Measurements from ENCODE around the gene CTTNBP2.

The CTTNBP2 gene

DNA sequence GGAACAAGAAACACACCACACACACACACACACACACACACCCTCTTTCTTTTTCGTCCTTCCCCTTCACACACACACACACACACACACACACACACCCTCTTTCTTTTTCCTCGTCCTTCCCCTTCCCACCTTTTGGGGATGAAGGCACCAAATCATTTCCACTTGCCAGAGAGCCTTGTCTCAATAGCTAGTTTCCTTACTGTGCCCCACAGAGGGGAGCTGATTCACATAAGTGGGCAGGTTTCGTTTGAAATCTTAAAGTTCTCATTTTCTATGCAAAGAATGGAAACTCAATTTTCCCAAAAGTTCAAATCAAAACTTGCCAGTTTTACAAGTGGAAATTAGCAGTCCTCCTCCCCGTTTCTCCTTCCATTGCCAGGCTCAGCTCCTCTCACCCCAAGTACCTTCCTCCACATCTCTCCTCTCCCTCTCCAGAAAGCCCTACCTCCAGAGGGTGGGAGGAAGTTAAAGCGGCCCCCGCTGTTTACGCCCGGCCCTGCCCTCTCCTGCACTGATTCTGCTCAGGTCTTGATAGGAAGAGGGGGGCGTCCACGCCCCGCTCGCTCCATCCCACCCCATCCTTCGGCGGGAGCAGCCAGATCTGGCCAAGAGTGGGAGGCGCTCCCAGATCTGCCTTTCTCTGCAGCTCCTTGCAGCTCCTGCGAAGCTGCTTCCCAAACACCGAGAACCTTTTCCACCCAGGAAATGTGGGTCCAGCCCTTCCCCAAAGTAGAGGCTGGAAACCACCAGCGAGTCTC, 1.3 kb downstream of the CTTNBP2 start:
- DNase-seq: no peak

GRCh38 chr7:117871401-117871777, 1.9 kb downstream of the CTTNBP2 start:
- DNase-seq: no peak

GRCh38 chr7:117870448-117871130, 2.7 kb downstream of the CTTNBP2 start:
- DNase-seq: no peak

GRCh38 chr7:117869374-117869773, 3.9 kb downstream of the CTTNBP2 start:
- no peak for DNase-seq

DNA sequence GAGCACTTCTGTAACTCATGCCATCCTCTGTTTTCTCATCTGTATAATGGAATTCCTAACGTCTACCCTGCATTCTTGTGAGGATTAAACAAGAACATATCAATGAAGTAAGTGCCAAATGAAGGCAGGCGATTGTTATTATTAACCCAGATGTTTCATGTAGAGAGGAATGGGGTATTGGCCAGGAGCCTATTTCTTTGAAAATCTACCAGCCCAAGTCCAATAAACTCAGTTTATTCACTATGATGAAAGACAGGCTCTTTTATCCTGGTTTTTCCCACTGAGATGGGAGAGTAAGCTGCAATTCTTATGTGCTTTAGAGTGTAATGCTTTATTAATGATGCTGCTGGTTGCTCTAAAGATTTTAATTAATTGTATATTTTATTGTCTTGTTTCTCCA, 9.6 kb downstream of the CTTNBP2 start:
- DNase-seq: no peak

GRCh38 chr7:117862378-117862777, 10.9 kb downstream of the CTTNBP2 start:
- DNase-seq: no peak

DNA sequence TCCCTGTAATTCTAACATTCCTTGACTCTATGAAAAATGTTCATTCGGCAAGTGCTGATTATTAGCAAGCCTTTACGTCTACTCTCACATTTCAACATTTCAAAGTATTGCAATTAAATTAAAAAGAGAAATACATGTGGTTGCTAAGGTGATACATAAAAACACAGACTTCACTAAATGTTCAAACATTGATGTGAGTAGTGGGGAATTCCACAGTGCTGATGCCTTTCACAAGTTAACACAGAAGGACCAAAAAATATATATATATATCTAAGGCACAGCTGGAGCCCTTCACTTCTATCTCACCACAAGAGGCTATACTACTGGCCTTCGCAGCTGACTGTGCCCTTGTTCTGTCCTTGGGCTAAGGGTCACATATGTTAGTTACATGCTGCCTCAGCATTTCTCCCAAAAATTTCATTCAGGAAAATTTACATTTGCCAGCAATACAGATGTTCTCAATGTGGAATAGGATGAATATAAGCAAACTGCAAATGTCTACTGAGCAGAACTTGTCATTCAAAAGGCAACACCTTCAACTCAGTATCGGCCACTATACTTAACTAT, 13.9 kb downstream of the CTTNBP2 start:
- DNase-seq: no peak

DNA sequence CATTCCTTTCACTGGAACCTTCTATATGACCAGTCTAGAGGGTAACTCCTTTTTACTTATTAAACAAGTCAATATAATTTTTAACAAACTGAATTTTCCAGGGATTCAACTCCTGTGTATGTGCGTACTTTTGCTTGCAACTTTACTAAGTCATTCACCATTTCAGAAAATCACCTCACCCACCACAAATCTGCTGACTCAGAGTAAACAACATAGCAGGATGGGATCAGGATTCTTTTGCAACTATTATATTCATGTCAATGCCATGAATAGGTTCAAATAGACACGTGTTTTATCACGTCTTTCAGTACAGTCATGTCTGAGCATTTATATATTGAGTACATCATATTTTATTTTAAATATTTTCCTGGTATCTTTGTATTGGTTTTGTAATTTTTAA, 14.5 kb downstream of the CTTNBP2 start:
- no peak for DNase-seq

GRCh38 chr7:117857718-117858117, 15.5 kb downstream of the CTTNBP2 start:
- no peak for DNase-seq

- DNase-seq: no peak
Measured at GRCh38 chr7:117856196-117856595, 17.0 kb downstream of the CTTNBP2 start.

DNA sequence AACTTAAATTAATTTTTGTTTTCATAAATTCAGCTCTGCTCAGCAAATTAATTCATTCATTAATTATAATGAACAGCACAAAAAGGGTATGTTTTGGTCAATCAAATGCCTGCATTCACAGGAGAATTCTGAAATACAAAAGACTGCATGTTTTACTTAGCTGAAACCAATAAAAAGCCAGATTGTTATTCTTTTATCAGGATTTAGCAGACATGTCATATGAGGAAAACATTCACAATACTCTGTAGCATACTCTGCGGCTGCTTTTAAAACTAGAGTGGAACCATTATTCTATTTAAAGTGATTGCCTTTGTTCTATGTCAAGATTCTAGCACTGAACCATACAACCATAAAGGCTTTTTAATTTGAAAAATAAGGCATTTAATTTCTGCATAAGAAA, 19.1 kb downstream of the CTTNBP2 start:
- no peak for DNase-seq

- no peak for DNase-seq
Measured at GRCh38 chr7:117848941-117849340, 24.3 kb downstream of the CTTNBP2 start.

DNA sequence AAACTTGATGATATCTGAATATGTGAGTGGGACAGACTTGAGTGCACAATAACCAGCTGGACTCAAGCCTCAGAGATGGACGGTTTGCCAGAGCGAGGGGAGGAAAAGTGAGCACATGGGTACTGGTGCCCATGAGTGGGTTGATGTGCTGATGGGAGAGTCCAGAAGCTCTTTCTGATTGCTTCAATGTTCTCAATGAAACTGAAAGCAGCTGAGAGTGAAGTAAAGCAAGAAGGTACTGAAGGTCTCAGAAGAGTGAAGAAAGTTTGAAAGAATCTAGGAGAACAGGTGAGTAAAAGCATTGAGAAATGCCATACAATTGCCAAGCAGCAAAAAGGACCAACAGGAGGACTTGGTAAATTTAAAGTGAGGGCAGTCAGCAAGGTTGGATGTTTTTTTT, 28.6 kb downstream of the CTTNBP2 start:
- no peak for DNase-seq

DNA sequence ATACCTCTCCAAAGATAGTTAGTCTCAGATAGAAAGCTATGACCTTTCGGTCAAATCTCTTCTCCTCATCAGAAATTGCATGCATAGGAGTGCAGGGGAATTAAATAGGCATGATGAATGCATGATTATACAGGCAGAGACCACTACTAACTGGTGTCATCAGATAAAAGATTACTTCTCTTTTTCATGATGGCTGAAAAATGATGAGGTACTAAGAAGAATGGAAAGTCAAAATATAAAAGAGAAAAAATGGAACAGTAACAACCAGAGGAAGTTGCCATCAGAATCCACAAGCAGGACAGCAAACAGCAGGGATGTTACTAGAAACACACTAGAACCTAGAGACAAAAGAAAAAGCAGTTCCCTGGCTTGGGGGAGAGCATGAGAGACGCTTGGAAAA, 31.6 kb downstream of the CTTNBP2 start:
- DNase-seq: no peak

DNA sequence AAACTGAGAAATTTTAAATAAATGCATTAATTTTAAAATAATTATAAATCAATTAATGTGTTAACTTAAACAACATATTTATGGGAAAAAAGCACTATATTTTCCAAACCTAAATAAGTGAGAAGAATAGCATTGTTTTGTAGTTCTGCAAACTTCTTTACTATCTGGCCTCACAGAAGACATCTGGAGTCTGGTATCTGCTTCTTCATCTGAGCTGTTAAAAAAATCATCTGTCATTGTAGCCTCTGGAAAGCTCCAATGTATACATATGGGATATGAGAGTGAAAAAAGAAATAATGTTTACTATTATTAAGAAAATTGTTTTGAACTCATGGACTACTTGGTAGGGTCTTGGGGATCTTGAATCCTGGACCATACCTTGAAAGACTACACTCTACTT, 32.2 kb downstream of the CTTNBP2 start:
- no peak for DNase-seq

GRCh38 chr7:117839507-117839906, 33.7 kb downstream of the CTTNBP2 start:
- no peak for DNase-seq

DNA sequence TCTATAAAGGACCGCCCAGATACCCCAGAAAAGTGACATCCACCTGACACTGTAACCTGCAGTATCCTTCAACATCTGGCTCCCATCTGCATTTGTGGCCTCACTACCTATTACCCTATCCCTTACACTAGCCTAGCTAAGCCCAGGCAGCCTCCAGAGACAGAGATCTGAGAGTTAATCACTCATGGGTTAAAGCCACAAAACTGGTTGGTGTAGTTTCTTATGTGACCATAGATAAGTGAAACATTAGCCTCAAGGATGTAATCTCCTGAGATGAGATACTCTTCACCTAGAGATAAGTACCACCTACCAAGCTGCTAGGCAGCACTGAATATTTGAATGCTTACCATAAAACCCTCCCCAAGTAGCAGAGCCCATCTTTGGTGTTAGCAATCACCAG, 35.4 kb downstream of the CTTNBP2 start:
- no peak for DNase-seq

GRCh38 chr7:117835016-117835664, 38.1 kb downstream of the CTTNBP2 start:
- no peak for DNase-seq

DNA sequence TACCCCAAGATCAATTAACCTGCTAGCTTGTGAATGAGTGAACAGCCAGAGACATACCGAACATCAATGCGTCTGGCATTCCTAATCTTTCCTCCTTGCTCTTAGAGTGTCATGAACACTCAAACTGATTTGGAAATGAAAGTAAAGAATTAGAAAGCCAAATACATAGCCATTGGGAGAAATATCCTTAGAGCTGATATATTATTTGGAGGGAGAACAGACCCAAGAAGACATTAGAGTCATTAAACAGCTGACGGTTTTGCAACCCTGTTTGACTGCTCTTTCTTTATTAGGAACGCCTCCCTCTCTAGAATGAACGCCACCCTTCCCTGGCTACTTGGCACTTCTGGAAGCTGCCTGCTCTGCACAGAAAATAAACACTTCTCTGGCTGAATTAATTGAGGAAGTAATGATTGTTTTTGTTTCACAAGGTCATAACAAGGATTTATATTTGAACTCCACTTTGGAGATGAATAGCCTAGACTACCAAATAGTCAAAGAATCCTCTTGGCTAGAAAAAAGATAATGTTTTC, 42.8 kb downstream of the CTTNBP2 start:
- DNase-seq: no peak

GRCh38 chr7:117829450-117830117, 43.7 kb downstream of the CTTNBP2 start:
- no peak for DNase-seq

DNA sequence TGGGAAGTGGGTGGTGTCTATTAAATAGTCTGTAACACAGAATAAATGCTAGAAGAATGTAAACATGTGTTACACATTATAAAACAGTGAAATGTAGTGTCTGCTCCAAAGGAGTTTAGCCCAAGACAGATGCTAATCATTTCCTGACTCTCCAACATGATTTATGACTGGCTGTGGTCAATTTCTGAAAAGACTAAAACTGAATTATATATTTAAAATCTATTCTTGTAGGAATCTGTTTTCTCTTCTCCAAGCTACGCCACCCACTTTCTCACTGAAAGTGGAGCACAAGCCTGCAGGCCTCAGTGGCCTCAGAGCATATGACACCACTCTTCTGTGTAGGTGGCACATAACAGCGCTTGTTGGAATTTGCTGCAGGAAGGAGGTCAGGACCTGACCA, 44.4 kb downstream of the CTTNBP2 start:
- no peak for DNase-seq

DNA sequence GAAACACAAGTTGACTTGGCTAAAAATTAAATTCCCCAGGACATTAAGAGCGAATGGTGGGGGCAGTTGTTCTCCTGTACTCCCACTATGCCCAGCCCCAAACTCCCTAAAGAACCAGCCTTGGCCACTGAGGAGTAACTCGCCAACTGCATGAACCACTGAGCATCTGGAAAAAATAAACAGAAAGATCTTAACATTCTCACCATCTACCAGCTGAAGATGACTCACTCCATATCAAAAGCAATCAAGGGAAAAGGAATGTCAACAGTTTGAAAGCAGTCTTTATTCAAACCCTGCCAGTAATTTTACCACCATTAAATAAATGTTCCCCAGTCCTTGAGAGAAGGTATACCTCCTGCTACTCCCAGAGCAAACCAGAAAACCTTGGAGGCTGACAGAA, 45.4 kb downstream of the CTTNBP2 start:
- no peak for DNase-seq

DNA sequence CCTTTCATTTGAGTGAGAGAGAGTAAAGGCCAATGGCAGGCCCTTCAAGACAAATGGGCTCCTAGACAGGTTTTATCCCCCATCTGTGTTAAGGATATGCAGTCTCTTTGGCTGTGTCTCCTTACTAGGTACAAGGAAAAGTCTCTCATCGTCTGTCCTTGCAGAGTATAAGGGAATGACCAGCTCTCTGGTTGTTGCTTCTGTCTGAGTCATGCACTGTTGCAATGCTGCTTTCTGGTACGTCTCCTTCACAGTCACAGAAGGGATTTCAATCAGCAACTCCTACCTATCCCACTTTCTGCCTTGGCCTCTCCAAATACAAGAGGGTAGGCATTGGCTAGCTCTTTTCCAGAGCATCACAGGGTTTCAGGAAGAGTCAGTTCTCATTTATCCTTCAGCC, 48.1 kb downstream of the CTTNBP2 start:
- no peak for DNase-seq

Data from CD4-positive, alpha-beta T cell treated with Interleukin-1 beta for 1 hour (primary cell).